Sigmoid colon (tissue), 7 donors: ENCODE data around the gene LRGUK. TPM values are rescaled to one million over a fixed set of nuclear protein-coding genes. Genes with fewer than 3 reads are reported as not detected.

Experiments
- DNase-seq: peaks from one replicate; pipeline ENCODE4 v3.0.0-alpha.2; 2019
- H3K27ac ChIP-seq, 4 donors: fragments of 200-600 bp; sonication (generic); one replicate each; pipeline ENCODE4 v1.5.1; 2016 to 2019; ENCODE audit warnings: mild to moderate bottlenecking in 1 of 4
- H3K27me3 ChIP-seq, 3 donors: fragments of 200-600 bp; sonication (generic); one replicate each; pipeline ENCODE4 v1.5.1; 2019; ENCODE audit warnings: mild to moderate bottlenecking in 1 of 3
- H3K36me3 ChIP-seq, 4 donors: fragments of 200-600 bp; sonication (generic); one replicate each; pipeline ENCODE4 v1.5.1; 2016 to 2019
- H3K4me1 ChIP-seq, 4 donors: fragments of 200-600 bp; sonication (generic); one replicate each; pipeline ENCODE4 v1.5.1; 2017 to 2019
- H3K4me3 ChIP-seq, 4 donors: fragments of 200-600 bp; sonication (generic); one replicate each; pipeline ENCODE4 v1.5.1; 2017 to 2019; ENCODE audit warnings: mild to moderate bottlenecking in 2 of 4, moderate library complexity in 1 of 4
- H3K9me3 ChIP-seq, 4 donors: fragments of 200-600 bp in 3 of 4; sonication (generic) in 3 of 4; one replicate each; pipeline versions ENCODE4 v1.5.1 to v1.6.1; 2013 to 2019
- EP300 ChIP-seq, 4 donors: sonication (generic); formaldehyde crosslinking; IDR thresholded peaks; one replicate each; pipeline ENCODE4 v1.6.1; 2017; ENCODE audit warnings: antibody characterized with exemption in 4 of 4
- POLR2A ChIP-seq, 2 donors: fragments of 450-650 bp; IDR thresholded peaks; one replicate each; pipeline ENCODE4 v1.6.1; 2016; ENCODE audit warnings: antibody characterized with exemption in 2 of 2, mild to moderate bottlenecking in 2 of 2, moderate library complexity in 2 of 2
- POLR2AphosphoS5 ChIP-seq, 4 donors: sonication (generic); formaldehyde crosslinking; IDR thresholded peaks; one replicate each; pipeline ENCODE4 v1.6.1; 2017; ENCODE audit warnings: antibody characterized with exemption in 4 of 4
- WGBS, 2 donors: extraction: QIAGEN DNeasy Blood & Tissue Kit; methylation state at CpG; one replicate each; pipeline ENCODE4 v1.1.7; 2013; 5-methylcytosine and 5-hydroxymethylcytosine counted together
- intact Hi-C: fragments of 100-400 bp; cut with DNase I; formaldehyde crosslinking; loops from one replicate; pipeline ENCODE4 v1.15.1; 2023
- polyA plus RNA-seq, 3 donors: library from polyadenylated mRNA; stranded (reverse); fragments of 200-250 nt; gene quantifications; one replicate each; pipeline ENCODE4 v1.2.3, GENCODE V29; 2013
- total RNA-seq, 4 donors: library from RNA; depleted of rRNA; stranded (reverse); fragments of >200 nt; gene quantifications; one replicate each; pipeline ENCODE4 v1.1.0, GENCODE V29; 2016
- TF ChIP-seq, protein P1 (sequence below), 4 experiments: fragments of 450-650 bp in 3 of 4; fragments of 200-600 bp in 1 of 4; IDR thresholded peaks; one replicate each; pipeline ENCODE4 v1.5.1; 2016 to 2019; ENCODE audit warnings: antibody characterized with exemption in 4 of 4, mild to moderate bottlenecking in 3 of 4, moderate library complexity in 2 of 4
- donor health status: healthy with polysubstance abuse.
- donor health status: Bipolar disorder and iron deficiency.
- donor health status: healthy.

LRGUK gene
- total and polyA plus RNA-seq, 7 donors: 0.03 to 0.71 (median 0.33) TPM; not detected in 2

DNA sequence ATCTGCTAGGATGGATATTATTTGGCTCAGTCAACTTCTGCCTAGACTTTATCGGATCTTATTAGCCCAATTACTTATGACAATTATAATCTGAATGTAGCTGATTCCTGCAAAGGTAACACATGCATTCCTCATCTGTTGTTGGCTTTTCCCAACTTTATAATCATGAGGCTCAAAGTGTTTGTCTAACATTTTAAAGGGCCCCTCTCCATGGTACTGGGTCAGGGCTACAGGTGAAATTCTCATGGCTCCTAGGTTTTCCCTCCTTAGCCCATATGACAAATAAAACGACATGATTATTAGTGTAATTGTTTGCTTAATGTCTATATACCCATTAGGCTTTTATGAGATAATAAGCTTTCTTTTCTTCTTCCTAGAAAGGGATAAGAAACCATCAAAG is 4.2 kb upstream of the LRGUK start:
- WGBS, 2 donors: 62 to 78% methylated on average over 2 of the region's 2 CpGs
- TF ChIP-seq POLR2A (IDR thresholded peaks at IDR 0.05): no peak
- no peak for TF ChIP-seq EP300 (IDR thresholded peaks at IDR 0.05)
- TF ChIP-seq POLR2AphosphoS5 (IDR thresholded peaks at IDR 0.05): no peak
- TF ChIP-seq, protein P1, sequence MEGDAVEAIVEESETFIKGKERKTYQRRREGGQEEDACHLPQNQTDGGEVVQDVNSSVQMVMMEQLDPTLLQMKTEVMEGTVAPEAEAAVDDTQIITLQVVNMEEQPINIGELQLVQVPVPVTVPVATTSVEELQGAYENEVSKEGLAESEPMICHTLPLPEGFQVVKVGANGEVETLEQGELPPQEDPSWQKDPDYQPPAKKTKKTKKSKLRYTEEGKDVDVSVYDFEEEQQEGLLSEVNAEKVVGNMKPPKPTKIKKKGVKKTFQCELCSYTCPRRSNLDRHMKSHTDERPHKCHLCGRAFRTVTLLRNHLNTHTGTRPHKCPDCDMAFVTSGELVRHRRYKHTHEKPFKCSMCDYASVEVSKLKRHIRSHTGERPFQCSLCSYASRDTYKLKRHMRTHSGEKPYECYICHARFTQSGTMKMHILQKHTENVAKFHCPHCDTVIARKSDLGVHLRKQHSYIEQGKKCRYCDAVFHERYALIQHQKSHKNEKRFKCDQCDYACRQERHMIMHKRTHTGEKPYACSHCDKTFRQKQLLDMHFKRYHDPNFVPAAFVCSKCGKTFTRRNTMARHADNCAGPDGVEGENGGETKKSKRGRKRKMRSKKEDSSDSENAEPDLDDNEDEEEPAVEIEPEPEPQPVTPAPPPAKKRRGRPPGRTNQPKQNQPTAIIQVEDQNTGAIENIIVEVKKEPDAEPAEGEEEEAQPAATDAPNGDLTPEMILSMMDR (IDR thresholded peaks at IDR 0.05): no peak
- Histone ChIP-seq H3K27ac (no peak overlapping the region), H3K36me3 (no peaks in the 10 kb centered on the region), H3K4me1 (peaks cover 0 to 12% (median 5%) of the 10 kb centered on the region in 4 donors), H3K9me3 (no peaks in the 10 kb centered on the region), H3K27me3 (no peaks in the 10 kb centered on the region), H3K4me3 (no peak overlapping the region)
- intact Hi-C loops: loop anchor here (10.0 kb wide), 1 partner anchor 482 kb away; no protein-coding TSS in a partner anchor
- DNase-seq: no peak

DNA sequence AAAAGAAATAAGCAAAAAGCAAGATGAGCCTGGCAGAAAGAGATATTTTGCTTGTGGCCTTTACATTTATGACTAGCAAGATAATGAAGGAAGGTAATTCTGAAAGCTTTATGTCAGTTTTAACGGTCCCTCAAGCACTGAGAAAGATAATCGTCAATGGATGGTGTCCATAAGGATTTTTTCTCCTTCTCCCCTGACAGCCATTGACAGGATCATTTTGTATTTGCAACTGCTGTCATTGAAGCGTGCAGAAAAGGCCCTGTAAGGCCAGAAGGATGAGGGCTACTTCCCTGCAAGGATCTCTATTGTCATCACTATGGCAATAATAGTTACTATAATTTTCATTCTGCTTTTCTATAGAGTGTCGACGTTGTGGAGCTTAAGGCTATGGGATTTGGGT is 994 bp upstream of the LRGUK start:
- Histone ChIP-seq H3K4me1 (peaks cover 0 to 12% (median 5%) of the 10 kb centered on the region in 4 donors), H3K27ac (no peak overlapping the region), H3K9me3 (no peaks in the 10 kb centered on the region), H3K36me3 (no peaks in the 10 kb centered on the region), H3K4me3 (no peak overlapping the region), H3K27me3 (no peaks in the 10 kb centered on the region)
- intact Hi-C loops: loop anchor here (5.0 to 10.0 kb wide), 3 partner anchors 191 to 874 kb away; partner anchors contain the start of genes EXOC4 and SLC35B4
- DNase-seq: no peak
- TF ChIP-seq EP300 (IDR thresholded peaks at IDR 0.05) (no peak), POLR2AphosphoS5 (IDR thresholded peaks at IDR 0.05) (no peak), POLR2A (IDR thresholded peaks at IDR 0.05) (no peak)
- TF ChIP-seq, protein P1 (IDR thresholded peaks at IDR 0.05): no peak
- 79 to 85% methylated on average over 5 of the region's 5 CpGs for WGBS, 2 donors

DNA sequence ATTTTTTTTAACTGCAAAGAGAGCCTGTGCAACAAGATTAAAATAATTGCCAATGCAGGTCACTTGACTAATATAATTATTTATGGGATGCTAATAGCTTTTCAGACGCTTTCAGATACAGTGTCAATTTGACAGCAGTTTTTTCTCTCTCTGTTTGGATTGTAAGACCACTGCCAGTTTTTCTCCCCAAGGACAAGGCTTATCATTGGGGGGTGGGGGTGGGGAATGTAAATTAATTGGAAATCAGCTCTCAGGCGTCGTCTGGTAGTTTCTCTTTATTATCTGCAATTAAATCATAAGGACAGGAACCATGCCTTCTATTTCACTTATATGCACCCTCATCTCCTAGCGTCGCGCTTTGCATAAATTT is 559 bp upstream of the LRGUK start:
- Histone ChIP-seq H3K27ac (no peak overlapping the region), H3K36me3 (no peaks in the 10 kb centered on the region), H3K4me3 (peak overlapping the region; percentile 51 to 66 (median 60)), H3K9me3 (no peaks in the 10 kb centered on the region), H3K27me3 (no peaks in the 10 kb centered on the region), H3K4me1 (peaks cover 0 to 12% (median 5%) of the 10 kb centered on the region in 4 donors)
- intact Hi-C loops: loop anchor here (5.0 to 10.0 kb wide), 3 partner anchors 191 to 874 kb away; partner anchors contain the start of genes EXOC4 and SLC35B4
- TF ChIP-seq, protein P1 (IDR thresholded peaks at IDR 0.05): no peak
- TF ChIP-seq POLR2AphosphoS5 (IDR thresholded peaks at IDR 0.05) (no peak), EP300 (IDR thresholded peaks at IDR 0.05) (no peak)
- 16 to 19% methylated on average over 6 of the region's 6 CpGs for WGBS, 2 donors
- DNase-seq: no peak

DNA sequence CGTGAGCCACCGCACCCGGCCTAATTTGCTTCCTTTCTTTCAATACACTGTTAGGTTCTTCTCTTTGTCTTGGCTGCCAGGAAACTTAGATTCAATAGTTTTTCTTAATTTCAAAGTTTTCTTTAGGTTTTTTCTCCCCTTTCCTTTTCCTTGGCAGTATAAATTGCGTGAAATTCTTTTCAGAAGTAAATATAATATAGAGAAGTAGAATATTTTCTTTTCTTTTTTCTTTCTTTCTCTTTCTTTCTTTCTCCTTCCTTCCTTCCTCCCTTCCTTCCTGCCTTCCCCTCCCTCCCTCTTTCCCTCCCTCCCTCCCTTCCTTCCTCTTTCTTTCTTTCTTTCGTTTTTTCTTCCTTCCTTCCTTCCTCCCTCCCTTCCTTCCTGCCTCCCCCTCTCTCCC is 1.7 kb downstream of the LRGUK start:
- no peak for DNase-seq
- H3K9me3 ChIP-seq: no peaks in the 10 kb centered on the region
- peaks cover 0 to 12% (median 5%) of the 10 kb centered on the region in 4 donors for H3K4me1 ChIP-seq
- no peak overlapping the region for H3K4me3 ChIP-seq
- H3K27me3 ChIP-seq: no peaks in the 10 kb centered on the region
- no peak overlapping the region for H3K27ac ChIP-seq
- H3K36me3 ChIP-seq: no peaks in the 10 kb centered on the region
- intact Hi-C loops: loop anchor here (5.0 to 10.0 kb wide), 3 partner anchors 188 to 877 kb away; partner anchors contain the start of genes EXOC4 and SLC35B4
- 72 to 81% methylated on average over 5 of the region's 5 CpGs for WGBS, 2 donors
- TF ChIP-seq, protein P1 (IDR thresholded peaks at IDR 0.05): no peak
- TF ChIP-seq POLR2A (IDR thresholded peaks at IDR 0.05): no peak
- TF ChIP-seq EP300 (IDR thresholded peaks at IDR 0.05): no peak
- no peak for TF ChIP-seq POLR2AphosphoS5 (IDR thresholded peaks at IDR 0.05)
